ENCODE results near the gene CPEB4. TPM values are rescaled to one million over a fixed set of nuclear protein-coding genes. Genes with fewer than 3 reads are reported as not detected.

CPEB4 gene
- total RNA-seq, 1 donor, result 38.4 TPM

DNA sequence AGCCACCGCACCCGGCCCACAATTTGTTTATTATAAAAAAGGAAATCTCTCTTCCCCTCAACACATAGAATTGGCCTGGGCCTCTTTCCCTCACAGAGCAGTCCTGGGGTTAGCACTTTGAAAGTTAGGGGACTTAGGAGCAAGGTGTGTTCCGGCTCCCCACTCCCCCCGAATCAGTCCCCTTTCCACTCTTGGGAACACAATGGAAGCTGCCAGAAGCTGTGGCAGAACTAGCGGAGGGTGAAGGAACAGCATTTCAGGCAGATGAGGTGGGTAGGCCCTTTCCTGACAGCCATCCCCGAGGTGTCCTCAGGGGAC lies 84.4 kb downstream of the CPEB4 start:
- peak overlapping the region; percentile 52 for H3K4me3 ChIP-seq (ENCODE audit: low read depth, low read length)
- no peak for DNase-seq (ENCODE audit: low read depth)
- TF ChIP-seq, protein P1, sequence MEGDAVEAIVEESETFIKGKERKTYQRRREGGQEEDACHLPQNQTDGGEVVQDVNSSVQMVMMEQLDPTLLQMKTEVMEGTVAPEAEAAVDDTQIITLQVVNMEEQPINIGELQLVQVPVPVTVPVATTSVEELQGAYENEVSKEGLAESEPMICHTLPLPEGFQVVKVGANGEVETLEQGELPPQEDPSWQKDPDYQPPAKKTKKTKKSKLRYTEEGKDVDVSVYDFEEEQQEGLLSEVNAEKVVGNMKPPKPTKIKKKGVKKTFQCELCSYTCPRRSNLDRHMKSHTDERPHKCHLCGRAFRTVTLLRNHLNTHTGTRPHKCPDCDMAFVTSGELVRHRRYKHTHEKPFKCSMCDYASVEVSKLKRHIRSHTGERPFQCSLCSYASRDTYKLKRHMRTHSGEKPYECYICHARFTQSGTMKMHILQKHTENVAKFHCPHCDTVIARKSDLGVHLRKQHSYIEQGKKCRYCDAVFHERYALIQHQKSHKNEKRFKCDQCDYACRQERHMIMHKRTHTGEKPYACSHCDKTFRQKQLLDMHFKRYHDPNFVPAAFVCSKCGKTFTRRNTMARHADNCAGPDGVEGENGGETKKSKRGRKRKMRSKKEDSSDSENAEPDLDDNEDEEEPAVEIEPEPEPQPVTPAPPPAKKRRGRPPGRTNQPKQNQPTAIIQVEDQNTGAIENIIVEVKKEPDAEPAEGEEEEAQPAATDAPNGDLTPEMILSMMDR (IDR thresholded peaks at IDR 0.05; ENCODE audit: insufficient read depth, low read depth, low read length), result no peak

DNA sequence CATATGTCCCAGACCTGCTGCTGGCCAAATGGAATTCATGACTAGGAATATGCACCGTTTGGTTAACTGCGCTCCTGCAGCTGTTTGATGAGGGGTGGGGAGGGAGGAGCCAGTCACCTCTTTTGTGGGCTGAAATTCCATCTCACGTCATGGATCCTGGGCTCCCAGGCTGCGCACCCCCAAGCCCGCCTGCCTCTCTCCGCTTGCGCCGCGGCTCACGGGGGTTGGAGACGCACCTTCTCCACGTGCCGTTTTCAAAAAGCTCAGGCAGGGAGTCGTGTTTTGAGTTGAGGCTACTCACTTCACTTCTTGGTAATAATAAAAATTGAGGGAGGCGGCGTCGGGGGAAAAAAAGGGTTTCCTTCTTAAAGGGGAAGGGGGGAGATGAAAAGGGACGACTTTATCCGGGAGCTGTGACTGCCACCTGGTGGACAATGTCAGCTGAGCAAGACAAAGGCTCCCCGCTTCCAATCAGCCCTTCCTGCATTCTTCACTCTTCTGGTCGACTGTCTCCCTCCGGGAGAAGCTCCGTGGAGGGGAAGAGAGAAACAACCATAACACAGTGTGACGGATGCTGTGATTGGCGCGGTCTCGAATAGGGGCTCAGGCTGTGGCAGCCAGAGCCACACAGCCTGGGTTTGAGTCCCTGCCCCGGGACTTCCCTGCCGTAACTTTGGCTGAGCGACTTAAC lies 84.9 kb downstream of the CPEB4 start:
- TF ChIP-seq, protein P1 (IDR thresholded peaks at IDR 0.05; ENCODE audit: insufficient read depth, low read depth, low read length), result peak; percentile 85
- peak; percentile 83 for DNase-seq (ENCODE audit: low read depth)

DNA sequence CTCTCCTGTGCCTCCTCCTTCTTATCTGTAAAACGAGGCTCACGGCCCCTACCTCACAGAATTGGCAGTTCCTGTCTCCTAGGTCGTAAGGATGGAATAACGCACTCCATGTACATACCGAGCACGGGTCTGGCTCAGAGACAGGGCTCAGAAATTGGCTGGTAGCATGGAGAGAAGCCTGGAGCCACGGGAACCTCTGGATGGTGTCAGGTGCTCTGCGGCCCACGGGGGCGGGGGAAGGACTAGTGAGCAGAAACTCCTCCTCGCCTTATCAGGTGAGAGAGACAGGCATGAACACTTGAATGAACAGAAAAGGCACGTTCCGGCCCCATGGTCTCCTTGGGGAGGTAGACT lies 85.4 kb downstream of the CPEB4 start:
- DNase-seq (ENCODE audit: low read depth), result no peak
- TF ChIP-seq, protein P1 (IDR thresholded peaks at IDR 0.05; ENCODE audit: insufficient read depth, low read depth, low read length), result no peak

More for the DNA sequence above, 84.9 kb downstream of the CPEB4 start:
- peak overlapping the region; percentile 52 for H3K4me3 ChIP-seq (ENCODE audit: low read depth, low read length)

DNA sequence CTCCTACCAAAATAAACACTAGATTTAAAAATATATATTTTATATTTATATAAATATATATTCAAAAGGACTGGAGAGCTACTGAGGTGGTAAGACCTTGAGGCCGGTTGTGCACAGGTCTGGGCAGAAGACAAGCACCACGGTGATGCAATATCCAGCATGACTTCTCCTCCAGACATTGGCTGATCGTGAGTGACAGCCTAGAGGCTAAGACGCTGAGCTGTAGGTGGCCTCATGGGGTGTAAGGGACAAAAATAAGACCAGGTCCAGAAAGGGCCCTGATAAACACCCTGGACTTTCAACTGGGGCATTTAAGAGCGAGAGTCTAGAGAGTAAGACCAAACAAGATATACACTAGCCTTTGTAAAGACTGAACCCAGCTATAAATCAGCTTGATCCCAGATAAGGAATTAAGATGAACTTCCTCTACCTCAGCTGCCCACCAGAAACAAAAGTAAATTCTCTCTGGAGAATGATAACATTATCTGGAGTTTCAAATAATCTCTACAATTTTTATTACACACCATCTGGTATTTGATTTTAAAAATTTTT lies 86.6 kb downstream of the CPEB4 start:
- TF ChIP-seq, protein P1 (IDR thresholded peaks at IDR 0.05; ENCODE audit: insufficient read depth, low read depth, low read length), result no peak
- DNase-seq (ENCODE audit: low read depth), result no peak

More for the DNA sequence above, 85.4 kb downstream of the CPEB4 start:
- peak overlapping the region; percentile 52 for H3K4me3 ChIP-seq (ENCODE audit: low read depth, low read length)

DNA sequence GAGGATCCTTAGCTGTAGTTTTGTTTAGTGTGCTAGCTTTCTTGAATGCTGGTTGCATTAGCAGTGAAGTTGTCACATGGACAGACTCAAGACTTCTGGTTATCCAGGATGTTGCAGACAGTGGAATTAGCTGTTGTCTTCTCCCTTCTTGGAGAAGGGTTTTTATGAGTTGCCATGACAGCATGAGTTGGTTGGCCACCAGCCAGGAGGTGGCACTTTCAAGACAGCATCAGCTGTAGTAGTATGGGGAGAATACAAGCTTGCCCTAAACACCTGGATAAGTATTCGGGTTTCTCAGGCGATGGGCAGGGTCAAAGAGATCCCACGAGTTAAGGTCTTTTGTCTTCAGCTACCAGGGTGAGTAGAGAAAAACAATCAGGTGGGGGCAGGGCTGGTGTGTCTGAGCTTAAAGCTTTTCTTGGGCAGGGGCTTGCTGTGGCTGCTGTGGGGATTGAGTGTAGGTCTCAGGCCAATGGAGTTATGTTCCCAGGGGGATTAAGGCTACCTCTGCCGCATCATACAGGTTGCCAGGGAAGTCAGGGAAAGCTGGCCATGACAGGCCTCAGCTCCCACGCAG lies 93.1 kb downstream of the CPEB4 start:
- no peak overlapping the region for H3K4me3 ChIP-seq (ENCODE audit: low read depth, low read length)
- no peak for DNase-seq (ENCODE audit: low read depth)
- TF ChIP-seq, protein P1 (IDR thresholded peaks at IDR 0.05; ENCODE audit: insufficient read depth, low read depth, low read length), result no peak

More for the DNA sequence above, 86.6 kb downstream of the CPEB4 start:
- H3K4me3 ChIP-seq (ENCODE audit: low read depth, low read length), result no peak overlapping the region

DNA sequence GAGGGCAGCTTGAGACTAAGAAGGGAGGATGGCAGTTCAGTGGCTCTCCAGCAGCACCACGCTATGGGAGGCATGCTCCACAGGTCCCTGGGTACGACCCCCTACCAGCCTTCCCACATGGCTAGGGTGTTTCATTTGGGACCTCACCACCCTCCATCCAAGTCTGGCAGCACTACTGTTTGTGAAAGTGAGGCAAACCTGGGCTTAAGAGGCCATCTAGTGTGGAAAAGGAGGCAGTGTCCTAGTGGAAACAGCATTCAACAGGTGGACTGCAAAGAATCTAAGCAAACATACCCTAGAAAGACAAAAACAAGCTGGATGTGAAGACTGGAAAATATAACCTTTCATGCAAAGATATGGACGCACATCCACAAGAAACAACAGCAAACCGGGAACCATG lies 96.1 kb downstream of the CPEB4 start:
- peak; percentile 23 for DNase-seq (ENCODE audit: low read depth)
- H3K4me3 ChIP-seq (ENCODE audit: low read depth, low read length), result no peak overlapping the region
- TF ChIP-seq, protein P1 (IDR thresholded peaks at IDR 0.05; ENCODE audit: insufficient read depth, low read depth, low read length), result peak; percentile 54

Measured in fibroblast of villous mesenchyme (primary cell).